ENCODE data around the gene RPS27L. TPM values are rescaled to one million over a fixed set of nuclear protein-coding genes. Genes with fewer than 3 reads are reported as not detected.

Gene RPS27L
- total and polyA plus RNA-seq, 2 donors (not counting 1 experiment from before 2014, with no cell fraction given): 481 to 482 TPM

DNA sequence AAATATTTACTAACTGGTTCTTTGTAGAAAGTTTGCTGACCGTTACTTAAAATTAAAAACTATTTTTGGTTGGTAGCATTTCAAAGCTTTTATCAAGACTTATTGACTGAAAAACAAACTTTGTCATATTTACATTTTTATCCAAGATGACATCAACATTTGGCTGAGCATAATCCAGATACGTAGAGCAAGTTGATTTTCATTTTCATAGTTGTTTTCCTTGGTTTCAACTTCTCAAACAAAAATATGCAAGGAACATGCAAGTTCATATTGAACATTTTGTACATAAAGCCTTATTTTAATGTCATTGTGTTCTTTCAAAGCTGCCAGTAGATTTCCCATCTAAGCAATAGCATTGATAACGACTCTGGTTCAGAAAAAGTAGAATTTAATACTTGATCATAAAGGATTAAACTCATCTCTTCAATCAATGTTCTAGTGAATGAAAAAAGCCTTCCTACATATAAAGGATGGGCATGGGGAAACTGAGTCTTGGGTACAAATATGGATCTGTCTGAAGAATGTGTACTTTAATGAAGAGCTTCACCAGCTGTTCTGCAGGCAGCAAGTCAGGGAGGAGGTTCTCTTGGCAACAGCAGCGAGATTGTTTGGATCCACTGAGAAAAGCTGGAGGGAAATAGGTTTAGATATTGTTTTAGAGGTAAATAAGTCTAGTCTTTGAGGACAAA lies 37.7 kb upstream of the RPS27L start:
- no peaks in the 10 kb centered on the region for H3K9me3 ChIP-seq (ENCODE audit: control insufficient read depth, insufficient read depth, low read depth, low read length)
- H3K27me3 ChIP-seq (ENCODE audit: control insufficient read depth, insufficient read depth, low read length): no peaks in the 10 kb centered on the region
- H3K27ac ChIP-seq (ENCODE audit: insufficient read depth, low read length): no peak overlapping the region
- no peak overlapping the region for H3K9ac ChIP-seq (ENCODE audit: insufficient read depth, low read length)
- H3K4me3 ChIP-seq (replicated peaks in 1 of 4; ENCODE audit: control extremely low read depth in 1 of 4, insufficient read depth in 1 of 4, low read depth in 3 of 4, low read length in 4 of 4): peak overlapping the region in 2 of 4 experiments; percentile 3 to 5
- H2AFZ ChIP-seq (ENCODE audit: low read length): no peak overlapping the region
- peak in 1 of 2 donors; percentile 56 for DNase-seq (ENCODE audit: low read depth in 2 of 2)
- peaks cover 26% of the 10 kb centered on the region for H3K4me1 ChIP-seq (ENCODE audit: control insufficient read depth, extremely low read depth, insufficient read depth, low read length)
- H3K4me2 ChIP-seq (ENCODE audit: extremely low read depth, insufficient read depth, low read length): peak overlapping the region; percentile 55
- H4K20me1 ChIP-seq (ENCODE audit: control insufficient read depth, extremely low read depth, insufficient read depth, low read length): no peaks in the 10 kb centered on the region
- H3K36me3 ChIP-seq (ENCODE audit: control insufficient read depth, insufficient read depth, low read length): no peaks in the 10 kb centered on the region
- H3K79me2 ChIP-seq (ENCODE audit: control insufficient read depth, insufficient read depth, low read length): peaks cover 78% of the 10 kb centered on the region
- TF ChIP-seq EZH2 (IDR thresholded peaks at IDR 0.05; ENCODE audit: low read length, missing control alignments) (no peak), CTCF (conservative IDR thresholded peaks at IDR 0.05 in 1 of 2, IDR thresholded peaks at IDR 0.05 in 1 of 2; ENCODE audit: low read depth in 1 of 2, low read length in 2 of 2) (no peak)

DNA sequence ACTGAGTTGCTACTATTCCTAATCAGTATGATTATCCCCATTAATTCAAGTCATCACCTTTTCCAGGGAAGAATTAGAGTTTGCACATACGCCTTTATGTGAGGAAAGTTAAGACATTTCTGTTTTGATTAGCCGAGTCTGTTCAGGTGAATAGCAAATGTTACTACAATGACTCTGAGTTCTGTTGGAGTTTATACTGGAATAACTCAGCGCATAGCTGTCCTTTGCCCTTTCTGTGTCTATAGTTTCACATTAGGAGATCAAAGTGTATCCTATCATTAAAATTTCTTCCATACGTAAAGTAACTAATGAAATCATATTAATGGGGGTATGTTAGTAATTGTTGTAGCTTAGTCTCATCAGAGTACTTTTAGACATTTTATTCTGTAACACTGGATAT lies 37.0 kb upstream of the RPS27L start:
- Histone ChIP-seq H3K4me3 (replicated peaks in 1 of 4; ENCODE audit: control extremely low read depth in 1 of 4, insufficient read depth in 1 of 4, low read depth in 3 of 4, low read length in 4 of 4) (peak overlapping the region in 2 of 4 experiments; percentile 3 to 35), H3K27ac (ENCODE audit: insufficient read depth, low read length) (no peak overlapping the region), H3K79me2 (ENCODE audit: control insufficient read depth, insufficient read depth, low read length) (peaks cover 79% of the 10 kb centered on the region), H3K36me3 (ENCODE audit: control insufficient read depth, insufficient read depth, low read length) (no peaks in the 10 kb centered on the region), H3K9me3 (ENCODE audit: control insufficient read depth, insufficient read depth, low read depth, low read length) (no peaks in the 10 kb centered on the region), H3K4me1 (ENCODE audit: control insufficient read depth, extremely low read depth, insufficient read depth, low read length) (peaks cover 26% of the 10 kb centered on the region), H3K4me2 (ENCODE audit: extremely low read depth, insufficient read depth, low read length) (peak overlapping the region; percentile 55), H4K20me1 (ENCODE audit: control insufficient read depth, extremely low read depth, insufficient read depth, low read length) (no peaks in the 10 kb centered on the region), H3K27me3 (ENCODE audit: control insufficient read depth, insufficient read depth, low read length) (no peaks in the 10 kb centered on the region), H3K9ac (ENCODE audit: insufficient read depth, low read length) (no peak overlapping the region), H2AFZ (ENCODE audit: low read length) (no peak overlapping the region)
- no peak for TF ChIP-seq CTCF (conservative IDR thresholded peaks at IDR 0.05 in 1 of 2, IDR thresholded peaks at IDR 0.05 in 1 of 2; ENCODE audit: low read depth in 1 of 2, low read length in 2 of 2)
- no peak for TF ChIP-seq EZH2 (IDR thresholded peaks at IDR 0.05; ENCODE audit: low read length, missing control alignments)
- no peak for DNase-seq (ENCODE audit: low read depth in 2 of 2)

GRCh38 chr15:63192619-63193206 lies 35.4 kb upstream of the RPS27L start:
- H3K9me3 ChIP-seq (ENCODE audit: control insufficient read depth, insufficient read depth, low read depth, low read length): no peaks in the 10 kb centered on the region
- H3K4me1 ChIP-seq (ENCODE audit: control insufficient read depth, extremely low read depth, insufficient read depth, low read length): peaks cover 20% of the 10 kb centered on the region
- no peaks in the 10 kb centered on the region for H4K20me1 ChIP-seq (ENCODE audit: control insufficient read depth, extremely low read depth, insufficient read depth, low read length)
- no peaks in the 10 kb centered on the region for H3K27me3 ChIP-seq (ENCODE audit: control insufficient read depth, insufficient read depth, low read length)
- peak overlapping the region in 1 of 4 experiments; percentile 90 for H3K4me3 ChIP-seq (replicated peaks in 1 of 4; ENCODE audit: control extremely low read depth in 1 of 4, insufficient read depth in 1 of 4, low read depth in 3 of 4, low read length in 4 of 4)
- H3K79me2 ChIP-seq (ENCODE audit: control insufficient read depth, insufficient read depth, low read length): peaks cover 77% of the 10 kb centered on the region
- DNase-seq (ENCODE audit: low read depth in 2 of 2): no peak
- H3K36me3 ChIP-seq (ENCODE audit: control insufficient read depth, insufficient read depth, low read length): no peaks in the 10 kb centered on the region
- no peak overlapping the region for H3K9ac ChIP-seq (ENCODE audit: insufficient read depth, low read length)
- TF ChIP-seq EZH2 (IDR thresholded peaks at IDR 0.05; ENCODE audit: low read length, missing control alignments): no peak
- TF ChIP-seq CTCF (conservative IDR thresholded peaks at IDR 0.05 in 1 of 2, IDR thresholded peaks at IDR 0.05 in 1 of 2; ENCODE audit: low read depth in 1 of 2, low read length in 2 of 2): no peak
- no peak overlapping the region for H2AFZ ChIP-seq (ENCODE audit: low read length)
- no peak overlapping the region for H3K27ac ChIP-seq (ENCODE audit: insufficient read depth, low read length)
- H3K4me2 ChIP-seq (ENCODE audit: extremely low read depth, insufficient read depth, low read length): no peak overlapping the region
